Stimulated activated CD4-positive, alpha-beta T cell treated with anti-CD3 and anti-CD28 coated beads, Interleukin-12 subunit alpha, Interleukin-12 subunit beta, amount 100 ng/mL, for 4 hours (primary cell): ENCODE data around the gene PIP4P1.
"Not testable (repeated sequence)": the region's sequence is repeated elsewhere in the genome, so short reads cannot be mapped to it uniquely, and the experiment has no call there.

Experiments
- DNase-seq: peaks from one replicate; pipeline ENCODE4 v3.0.0-alpha.2; 2020

Gene PIP4P1

GRCh38 chr14:20461225-20462141 is at the start of gene PIP4P1:
PIP4P1 (minus strand) TSS chr14:20461434; CDS start chr14:20461325, 109 bp downstream.
- peak; percentile 96 for DNase-seq

GRCh38 chr14:20508367-20508766 is 47.1 kb upstream of the PIP4P1 start:
- DNase-seq: no peak

GRCh38 chr14:20507537-20507936 is 46.3 kb upstream of the PIP4P1 start:
- DNase-seq: not testable (repeated sequence)

- DNase-seq: not testable (repeated sequence)
These were observed 45.5 kb upstream of the PIP4P1 start for GRCh38 chr14:20506752-20507151.

DNA sequence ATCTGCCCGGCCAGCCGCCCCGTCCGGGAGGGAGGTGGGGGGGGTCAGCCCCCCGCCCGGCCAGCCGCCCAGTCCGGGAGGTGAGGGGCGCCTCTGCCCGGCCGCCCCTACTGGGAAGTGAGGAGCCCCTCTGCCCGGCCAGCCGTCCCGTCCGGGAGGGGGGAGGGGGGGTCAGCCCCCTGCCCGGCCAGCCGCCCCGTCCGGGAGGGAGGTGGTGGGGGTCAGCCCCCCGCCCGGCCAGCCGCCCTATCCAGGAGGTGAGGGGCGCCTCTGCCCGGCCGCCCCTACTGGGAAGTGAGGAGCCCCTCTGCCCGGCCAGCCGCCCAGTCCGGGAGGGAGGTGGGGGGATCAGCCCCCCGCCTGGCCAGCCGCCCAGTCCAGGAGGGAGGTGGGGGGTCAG is 45.0 kb upstream of the PIP4P1 start:
- DNase-seq: not testable (repeated sequence)

DNA sequence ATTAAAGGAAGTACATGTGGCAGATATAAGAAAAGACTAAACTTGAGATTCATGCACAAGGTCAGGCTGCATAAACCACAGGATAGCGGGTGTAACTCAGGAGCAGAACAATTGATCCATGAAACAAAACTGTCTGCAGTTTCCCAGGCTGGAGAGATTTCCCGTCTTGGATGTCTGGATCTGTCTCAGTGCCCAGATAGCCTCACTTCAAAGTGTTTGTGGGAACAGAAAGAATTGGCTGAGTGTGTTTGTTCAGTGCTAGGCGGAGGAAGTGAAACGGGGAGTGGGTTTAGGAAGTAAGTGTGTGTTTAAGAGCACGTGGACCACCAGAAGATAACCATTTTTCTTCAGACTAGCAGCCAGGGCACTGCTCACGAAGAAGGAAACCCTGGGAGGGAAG is 42.7 kb upstream of the PIP4P1 start:
- no peak for DNase-seq

DNA sequence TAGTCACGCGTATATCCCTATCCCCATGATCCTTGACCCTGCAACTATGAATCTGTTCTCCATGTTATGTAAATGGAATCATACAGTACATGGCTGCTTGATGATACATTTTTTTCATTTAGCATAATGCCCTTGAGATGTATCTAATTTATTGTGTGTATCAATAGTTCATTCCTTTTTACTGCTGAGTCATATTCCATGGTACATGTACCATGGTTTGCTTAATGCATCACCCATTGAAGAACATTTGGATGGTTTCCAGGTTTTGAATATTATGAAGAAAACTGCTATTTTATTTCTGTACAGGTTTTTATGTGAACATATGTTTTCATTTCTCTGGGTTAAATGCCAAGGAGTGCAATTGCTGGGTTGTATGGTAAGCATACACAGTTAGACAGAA is 40.1 kb upstream of the PIP4P1 start:
- DNase-seq: no peak

DNA sequence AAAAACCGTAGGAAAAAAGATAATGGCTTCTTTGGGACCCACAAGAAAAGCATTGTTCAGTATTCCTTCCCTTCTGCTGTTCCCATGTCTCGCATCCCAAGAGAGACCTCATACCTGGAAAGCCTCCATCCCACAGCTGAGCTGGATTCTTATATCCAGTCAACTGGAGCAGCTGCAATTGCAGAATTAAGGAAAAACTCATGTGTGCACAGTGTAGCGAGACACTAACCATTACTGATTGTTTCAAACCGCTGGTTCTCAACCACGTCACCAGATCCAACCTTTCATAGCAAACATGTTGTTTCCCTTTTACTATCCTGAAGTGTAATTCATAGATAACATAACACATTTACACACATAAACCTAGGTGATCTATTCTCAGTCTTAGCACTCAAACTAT is 38.6 kb upstream of the PIP4P1 start:
- DNase-seq: no peak

DNA sequence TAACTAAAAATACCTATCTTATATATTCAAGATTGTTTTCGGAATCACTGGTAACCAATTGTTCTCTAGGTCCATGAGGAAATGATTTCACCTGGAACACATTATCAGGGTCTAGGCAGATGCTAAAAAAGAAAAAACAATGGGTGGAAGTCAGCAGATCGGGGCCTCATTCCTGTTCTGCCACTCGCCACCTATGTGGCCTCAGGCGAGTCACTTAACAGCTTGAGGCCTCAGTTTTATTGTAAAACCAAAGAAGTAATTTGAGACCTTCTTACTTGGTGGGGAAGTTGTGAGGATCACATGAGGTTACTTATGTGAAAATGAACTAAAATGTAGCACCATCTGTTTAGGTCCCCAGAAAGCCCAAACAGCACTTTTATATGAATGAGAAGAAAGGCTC is 37.9 kb upstream of the PIP4P1 start:
- DNase-seq: no peak

- DNase-seq: no peak
These were observed 37.4 kb upstream of the PIP4P1 start for GRCh38 chr14:20498622-20499021.

DNA sequence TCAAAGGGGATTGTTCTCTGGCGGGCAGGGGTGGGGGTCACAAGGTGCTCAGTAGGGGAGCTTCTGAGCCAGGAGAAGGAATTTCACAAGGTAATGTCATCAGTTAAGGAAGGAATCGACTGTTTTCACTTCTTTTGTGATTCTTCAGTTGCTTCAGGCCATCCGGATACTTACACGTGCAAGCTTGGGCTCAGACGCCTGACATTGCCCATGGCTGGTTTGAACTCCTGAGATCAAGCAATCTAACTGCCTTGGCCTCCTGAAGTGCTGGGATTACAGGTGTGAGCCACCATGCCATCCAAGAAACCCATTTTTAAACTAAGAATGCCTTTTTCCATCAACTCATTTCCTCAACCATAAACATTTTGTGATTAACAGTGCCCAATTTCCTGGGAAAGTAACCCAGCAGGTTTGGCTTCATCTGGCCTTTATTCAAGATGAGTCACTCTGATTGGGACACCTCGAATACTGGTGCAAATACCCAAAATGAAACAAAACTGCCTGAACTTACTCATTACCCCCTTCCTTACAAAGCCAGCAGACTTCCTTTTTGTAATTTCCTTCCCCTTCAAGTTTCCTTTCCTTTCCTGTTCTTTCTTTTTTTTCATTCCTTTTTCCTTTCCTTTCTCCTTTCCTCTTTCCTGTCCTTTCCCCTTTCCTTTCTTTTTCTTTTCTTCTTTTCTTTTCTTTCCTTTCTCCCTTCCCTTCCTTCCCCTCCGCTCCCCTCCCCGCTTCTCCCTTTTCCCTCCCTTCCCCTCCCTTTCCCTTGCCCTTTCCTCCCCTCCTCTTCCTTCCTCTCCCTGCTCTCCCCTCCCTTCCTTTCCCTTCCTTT is 33.9 kb upstream of the PIP4P1 start:
- DNase-seq: no peak

GRCh38 chr14:20493634-20494033 is 32.4 kb upstream of the PIP4P1 start:
- no peak for DNase-seq

DNA sequence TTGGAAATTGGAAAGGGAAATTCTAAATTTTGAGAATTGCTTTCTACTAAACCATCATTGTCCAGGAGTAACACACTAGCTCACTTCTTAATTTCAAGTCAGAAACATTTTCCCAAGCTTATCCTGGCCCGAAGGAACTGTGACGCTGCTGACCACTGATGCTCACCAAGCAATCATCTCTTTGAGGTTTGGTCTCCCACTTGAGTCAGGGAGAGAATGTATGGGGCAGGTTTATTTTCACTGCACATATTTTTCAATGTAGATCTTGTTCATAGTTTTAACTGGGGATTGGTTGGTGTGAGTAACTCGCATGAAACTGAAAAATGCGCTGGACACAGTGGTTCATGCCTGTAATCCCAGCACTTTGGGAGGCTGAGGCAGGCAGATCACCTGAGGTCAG is 31.3 kb upstream of the PIP4P1 start:
- DNase-seq: no peak

- DNase-seq: no peak
These were observed 29.3 kb upstream of the PIP4P1 start for GRCh38 chr14:20490563-20490962.

GRCh38 chr14:20489093-20489994 is 28.1 kb upstream of the PIP4P1 start:
- DNase-seq: no peak

- DNase-seq: no peak
These were observed 26.1 kb upstream of the PIP4P1 start for GRCh38 chr14:20487396-20487725.

GRCh38 chr14:20486684-20487395 is 25.6 kb upstream of the PIP4P1 start:
- DNase-seq: no peak

GRCh38 chr14:20485900-20486299 is 24.7 kb upstream of the PIP4P1 start:
- no peak for DNase-seq

- DNase-seq: no peak
These were observed 21.1 kb upstream of the PIP4P1 start for GRCh38 chr14:20482382-20482781.

DNA sequence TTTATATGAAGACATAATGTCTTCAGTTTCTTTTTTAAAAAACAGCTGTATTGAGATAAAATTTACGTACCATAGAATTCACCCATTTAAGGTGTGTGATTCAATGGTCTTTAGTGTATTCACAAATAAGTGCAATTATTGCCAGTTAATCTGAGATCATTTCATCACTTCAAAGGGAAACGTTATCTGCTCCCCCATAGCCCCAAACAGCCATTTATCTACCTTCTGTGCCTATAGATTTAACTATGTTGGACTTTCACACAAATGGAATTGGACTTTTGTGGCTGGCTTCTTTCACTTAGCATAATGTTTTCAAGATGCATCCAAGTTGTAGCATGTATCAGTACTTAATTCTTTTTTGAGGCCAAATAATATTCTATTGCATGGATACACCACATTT is 17.7 kb upstream of the PIP4P1 start:
- no peak for DNase-seq

GRCh38 chr14:20477211-20477876 is 16.1 kb upstream of the PIP4P1 start:
- no peak for DNase-seq

DNA sequence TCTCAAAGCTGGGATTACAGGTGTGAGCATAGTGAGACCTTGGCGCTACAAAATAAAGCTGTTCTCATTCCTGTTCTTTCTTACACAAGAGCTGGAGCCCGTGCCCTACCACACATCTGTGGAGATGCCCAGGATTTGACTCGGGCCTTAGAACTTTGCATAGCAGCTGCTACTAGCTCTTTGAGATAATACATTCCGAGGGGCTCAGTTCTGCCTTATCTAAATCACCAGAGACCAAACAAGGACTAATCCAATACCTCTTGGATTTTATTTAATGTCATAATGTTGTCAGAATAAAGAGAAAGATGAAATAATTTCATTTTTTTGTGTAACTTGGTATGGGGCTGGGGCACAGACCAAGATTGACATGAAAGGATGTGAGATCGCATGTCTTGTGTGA is 15.5 kb upstream of the PIP4P1 start:
- no peak for DNase-seq
